Amniotic stem cell (primary cell): ENCODE measurements around the gene HK2.
A peak's percentile ranks its signal among the peaks of the same experiment; 100 is the strongest.
"Not testable (repeated sequence)": the region's sequence is repeated elsewhere in the genome, so short reads cannot be mapped to it uniquely, and the experiment has no call there.

Source experiments
- DNase-seq: peaks from one replicate; lab custom pipeline; 2025; lab: John Stamatoyannopoulos, UW

HK2 gene

DNA sequence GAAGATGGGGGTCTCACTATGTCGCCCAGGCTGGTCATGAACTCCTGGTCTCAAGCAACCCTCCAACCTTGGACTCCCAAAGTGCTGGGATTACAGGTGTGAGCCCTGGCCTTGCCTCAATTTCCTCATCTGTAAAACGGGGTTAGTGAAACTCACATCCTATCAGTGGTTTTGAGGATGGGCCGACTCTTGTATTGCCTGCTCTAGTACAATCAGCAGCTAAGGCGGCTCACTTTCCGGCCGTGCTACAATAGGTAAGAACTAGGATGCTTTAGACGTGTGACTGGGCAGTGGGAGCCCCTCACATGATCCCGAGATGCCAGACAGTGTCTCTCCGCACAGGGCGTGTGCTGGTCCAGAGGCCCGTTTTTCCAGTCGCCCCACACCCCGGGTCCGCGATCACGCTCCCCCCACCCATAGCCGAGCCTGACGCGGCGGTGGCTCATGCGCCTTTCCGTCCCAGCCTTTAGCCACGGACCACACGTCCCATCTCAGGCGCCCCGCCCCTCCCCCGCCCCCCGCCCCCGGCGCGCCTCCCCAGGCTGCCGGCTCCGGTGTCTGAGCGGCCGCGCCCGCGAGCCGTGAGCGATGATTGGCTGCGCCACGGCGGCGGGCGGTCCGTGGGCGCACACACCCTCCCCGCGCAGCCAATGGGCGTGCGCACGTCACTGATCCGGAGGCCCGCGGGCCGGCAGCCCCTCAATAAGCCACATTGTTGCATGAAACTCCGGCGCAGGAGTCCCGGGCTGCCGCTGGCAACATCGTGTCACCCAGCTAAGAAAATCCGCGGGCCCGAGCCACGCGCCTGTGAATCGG is at the start of gene HK2:
Gene HK2, plus strand, starts transcription at position 710 of the 816 bp plus-strand sequence. CDS start 454 bp downstream, outside the sequence.
- DNase-seq = peak; percentile 76

DNA sequence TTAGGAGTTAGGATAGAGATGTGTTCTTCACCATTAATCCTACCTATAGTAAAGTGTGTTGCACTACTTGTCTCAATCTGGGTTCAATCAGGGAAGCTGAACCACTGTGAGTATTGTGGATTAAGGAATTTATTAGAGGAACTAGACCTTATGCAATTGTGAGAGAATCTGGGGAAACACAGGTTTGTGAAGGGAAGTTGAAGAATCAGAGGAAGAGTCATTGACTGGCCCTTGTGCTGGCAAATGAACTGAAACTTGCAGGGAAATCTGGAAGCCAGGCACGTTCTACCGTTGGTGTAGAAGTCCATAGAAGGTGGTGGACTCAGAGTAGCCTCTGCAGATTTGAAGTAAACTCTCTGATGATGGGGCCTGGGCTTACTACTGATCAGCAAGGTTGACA is 44.7 kb upstream of the HK2 start:
- DNase-seq = no peak

DNA sequence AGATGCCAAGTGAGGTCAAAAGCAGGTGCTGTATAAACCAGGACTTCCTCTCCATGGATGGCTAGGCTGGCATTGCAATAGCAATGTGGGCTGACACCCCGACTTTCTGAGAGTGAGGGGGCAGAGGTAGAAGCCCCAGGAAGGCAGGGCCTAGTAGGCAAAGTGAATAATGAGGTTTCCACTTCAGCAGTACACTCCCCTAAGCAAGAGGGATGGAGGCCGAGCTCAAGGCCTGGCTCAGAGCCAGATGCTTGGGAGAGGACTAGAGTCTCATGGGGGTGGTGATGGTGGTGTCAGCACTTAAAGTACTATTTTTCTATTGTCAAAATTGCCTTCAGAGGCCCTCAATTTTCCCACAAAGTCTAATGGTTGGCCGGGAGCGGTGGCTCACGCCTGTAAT is 41.6 kb upstream of the HK2 start:
- DNase-seq = no peak

DNA sequence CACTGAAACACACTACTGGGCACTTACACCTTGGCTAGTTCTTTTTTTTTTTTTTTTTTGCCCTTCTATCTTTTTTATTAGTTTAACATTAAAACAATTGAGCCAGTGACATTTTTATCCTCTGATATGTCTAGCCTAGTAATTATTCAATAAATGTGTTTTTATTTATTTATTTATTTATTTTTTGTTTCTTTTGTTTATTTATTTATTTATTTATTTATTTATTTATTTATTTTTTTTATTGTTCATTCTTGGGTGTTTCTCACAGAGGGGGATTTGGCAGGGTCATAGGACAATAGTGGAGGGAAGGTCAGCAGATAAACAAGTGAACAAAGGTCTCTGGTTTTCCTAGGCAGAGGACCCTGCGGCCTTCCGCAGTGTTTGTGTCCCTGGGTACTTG is 39.0 kb upstream of the HK2 start:
- DNase-seq = not testable (repeated sequence)

DNA sequence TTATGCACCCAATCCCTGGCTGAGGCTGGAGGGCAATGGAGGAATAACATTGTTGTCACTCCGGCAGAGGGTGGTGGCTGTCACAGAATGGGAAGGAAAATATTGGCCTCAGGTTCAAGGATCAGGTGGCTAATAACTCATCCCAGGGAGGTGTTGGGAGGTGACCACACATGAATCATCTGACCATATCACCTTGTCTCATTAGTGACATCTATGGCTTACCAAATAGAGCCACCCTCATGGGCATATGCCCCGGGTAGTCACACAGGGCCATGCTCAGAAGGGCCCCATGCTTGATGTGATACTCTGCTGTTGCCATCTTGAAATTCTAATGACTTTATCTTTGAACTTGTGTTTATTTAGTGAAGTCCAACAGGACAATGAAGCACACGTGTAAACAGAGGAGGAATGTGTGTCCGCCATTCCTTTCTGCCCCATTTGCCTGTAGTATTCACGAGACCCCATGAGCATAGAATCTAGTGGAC is 27.5 kb upstream of the HK2 start:
- DNase-seq = no peak

DNA sequence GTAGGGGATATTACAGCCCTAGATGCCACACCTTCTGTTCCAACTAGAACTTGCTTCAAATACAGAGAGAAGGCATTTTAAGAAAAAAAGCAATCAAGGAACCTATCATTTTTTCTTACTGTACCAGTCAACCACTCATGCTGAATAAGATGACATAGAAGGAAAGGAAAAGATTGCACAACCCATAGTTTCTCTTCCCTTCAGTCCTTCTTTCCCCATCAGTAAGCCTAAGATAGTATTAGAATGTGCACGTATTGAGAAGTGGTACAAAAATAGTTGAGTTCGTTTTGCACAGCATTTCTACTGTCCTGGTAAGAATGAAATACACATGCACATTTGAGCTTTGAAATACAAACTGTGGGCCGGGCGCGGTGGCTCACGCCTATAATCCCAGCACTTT is 27.0 kb upstream of the HK2 start:
- DNase-seq = no peak

DNA sequence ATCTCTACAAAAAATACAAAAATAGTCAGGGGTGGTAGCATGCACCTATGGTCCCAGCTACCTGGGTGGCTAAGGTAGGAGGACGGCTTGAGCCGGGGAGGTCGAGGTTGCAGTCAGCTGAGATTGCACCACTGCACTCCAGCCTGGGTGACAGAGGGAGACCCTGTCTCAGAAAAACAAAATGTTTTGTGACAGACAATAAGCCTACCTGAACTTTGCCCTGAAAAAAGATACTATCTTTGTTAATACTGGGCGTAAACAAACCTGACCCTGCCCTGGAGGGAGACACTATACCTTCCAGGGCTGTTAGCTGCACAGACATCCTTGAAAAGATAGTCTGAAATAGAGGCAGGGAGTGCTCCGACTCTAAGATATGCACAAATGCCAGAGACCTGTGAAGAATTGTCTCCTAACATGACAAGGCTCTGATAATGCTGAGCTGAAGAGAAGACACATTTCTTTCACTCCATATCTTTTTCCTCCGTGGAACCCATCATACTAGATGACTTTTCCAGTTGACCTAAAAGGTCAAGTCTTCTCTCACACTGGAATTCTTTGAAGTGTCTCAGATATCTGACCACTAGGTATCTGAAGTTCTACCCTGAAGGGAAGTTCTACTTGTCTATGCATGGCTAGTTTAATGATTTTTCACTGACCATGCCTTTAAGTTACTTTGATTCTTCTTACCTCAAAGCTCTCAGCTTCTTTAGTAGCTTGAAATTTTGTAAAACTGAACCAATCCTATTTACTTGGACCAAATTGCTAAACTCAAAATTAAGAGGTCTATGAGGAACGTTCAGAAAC is 20.9 kb upstream of the HK2 start:
- no peak for DNase-seq

DNA sequence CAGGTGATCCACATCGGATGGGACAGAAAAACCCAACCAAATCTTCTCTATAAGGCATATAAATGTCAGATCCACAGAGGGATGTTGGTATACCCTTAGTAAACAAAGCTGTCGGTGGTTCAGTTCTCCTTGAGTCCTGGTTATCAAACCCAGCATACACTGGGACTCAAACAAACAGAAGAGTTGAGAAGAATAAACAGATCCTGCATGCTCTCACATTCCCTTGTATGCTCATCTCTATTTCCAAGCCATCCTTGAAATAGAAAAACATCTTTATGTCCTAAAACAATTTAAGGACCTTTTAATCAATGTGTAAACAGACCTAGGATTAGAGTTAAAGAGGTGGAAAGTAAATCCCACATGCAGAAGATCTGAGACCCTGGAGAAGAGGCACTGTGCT is 19.8 kb upstream of the HK2 start:
- no peak for DNase-seq

DNA sequence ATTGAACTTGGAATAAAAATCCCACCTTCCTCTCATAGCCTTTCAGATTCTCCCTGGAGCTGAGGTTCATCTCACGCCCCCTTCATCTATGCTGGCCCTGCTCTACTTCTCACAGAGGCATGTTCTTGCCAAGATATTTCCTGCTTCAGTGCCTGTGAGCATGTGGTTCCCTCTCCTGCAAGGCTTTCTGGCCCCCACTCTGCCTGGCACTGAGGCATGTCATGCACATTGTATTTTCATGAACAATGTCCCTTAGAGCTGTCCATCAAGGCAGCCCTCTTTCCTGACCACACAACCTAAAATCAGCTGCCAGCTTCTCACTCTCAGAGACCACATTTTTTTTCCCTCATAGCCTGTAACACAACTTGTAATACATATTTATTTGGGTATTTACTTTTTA is 18.0 kb upstream of the HK2 start:
- no peak for DNase-seq

DNA sequence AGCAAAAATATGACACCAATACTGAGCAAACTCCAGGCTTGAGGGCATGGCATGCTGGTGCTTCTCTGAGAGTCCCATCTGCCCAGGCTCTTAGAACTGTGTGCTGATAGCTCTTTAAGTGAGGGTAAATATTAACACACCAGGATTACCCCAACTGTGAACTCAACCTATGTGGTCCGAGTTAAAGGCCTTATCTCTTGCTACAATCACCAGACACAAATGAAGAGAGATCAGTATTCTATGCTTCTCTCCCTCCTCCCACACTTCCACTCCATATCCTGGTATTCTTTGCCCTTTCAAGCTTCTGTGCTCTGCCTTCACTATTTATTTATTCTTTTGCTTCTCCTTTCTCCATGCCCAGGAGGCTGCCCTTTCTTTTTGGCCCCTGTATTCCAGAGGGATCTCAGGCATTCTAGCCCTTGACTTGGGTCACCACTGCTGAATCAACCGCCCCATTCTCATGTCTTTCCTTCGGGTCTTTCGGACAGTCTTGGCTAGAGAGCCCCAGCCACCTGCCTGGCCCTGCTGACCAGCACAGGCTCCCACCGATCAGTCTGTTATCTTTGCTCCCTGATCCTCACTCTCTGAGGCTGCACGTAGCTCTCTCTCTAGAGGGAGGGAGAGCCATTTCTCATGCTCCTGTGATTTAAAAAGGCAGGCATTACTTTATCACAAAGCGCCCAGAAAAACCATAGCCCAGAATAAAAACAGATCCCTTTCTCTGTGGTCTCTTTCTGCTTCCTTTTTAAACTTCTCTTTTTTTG is 17.2 kb upstream of the HK2 start:
- DNase-seq = no peak

DNA sequence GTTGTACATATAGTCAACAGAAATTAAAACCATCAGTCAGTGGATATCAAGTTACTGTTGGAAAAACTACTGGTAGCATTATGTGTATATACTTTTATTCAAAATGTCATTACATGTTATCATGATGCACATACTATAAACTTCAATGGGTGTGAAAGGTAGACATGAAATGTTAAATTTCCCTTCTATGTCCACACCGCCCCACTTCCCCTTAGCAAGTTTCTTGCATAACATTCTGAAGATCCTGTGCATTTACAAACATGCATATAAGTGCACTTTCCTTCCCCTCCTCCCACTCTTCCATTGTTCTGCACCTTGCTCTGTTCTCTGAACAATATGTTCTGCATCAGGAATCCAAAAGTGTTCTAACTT is 16.6 kb upstream of the HK2 start:
- DNase-seq = no peak

DNA sequence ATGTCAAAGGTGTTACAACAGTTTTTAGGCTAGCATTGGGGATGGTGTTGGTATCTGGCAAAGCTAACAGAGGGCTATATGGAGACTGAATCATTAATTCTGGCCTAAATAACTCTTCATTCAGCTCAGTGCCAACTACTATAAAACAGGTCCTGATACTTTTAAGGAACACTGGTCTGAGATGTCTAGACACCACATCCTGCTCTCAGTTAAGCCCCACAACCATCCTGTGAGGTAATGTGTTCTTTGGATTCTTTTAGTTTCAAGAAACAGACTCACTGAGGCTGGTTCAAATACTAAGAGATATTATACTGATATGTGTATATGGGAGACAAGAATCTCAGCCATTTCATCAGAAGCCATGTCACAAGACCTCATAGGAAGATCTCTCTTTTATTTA is 14.2 kb upstream of the HK2 start:
- DNase-seq = no peak

DNA sequence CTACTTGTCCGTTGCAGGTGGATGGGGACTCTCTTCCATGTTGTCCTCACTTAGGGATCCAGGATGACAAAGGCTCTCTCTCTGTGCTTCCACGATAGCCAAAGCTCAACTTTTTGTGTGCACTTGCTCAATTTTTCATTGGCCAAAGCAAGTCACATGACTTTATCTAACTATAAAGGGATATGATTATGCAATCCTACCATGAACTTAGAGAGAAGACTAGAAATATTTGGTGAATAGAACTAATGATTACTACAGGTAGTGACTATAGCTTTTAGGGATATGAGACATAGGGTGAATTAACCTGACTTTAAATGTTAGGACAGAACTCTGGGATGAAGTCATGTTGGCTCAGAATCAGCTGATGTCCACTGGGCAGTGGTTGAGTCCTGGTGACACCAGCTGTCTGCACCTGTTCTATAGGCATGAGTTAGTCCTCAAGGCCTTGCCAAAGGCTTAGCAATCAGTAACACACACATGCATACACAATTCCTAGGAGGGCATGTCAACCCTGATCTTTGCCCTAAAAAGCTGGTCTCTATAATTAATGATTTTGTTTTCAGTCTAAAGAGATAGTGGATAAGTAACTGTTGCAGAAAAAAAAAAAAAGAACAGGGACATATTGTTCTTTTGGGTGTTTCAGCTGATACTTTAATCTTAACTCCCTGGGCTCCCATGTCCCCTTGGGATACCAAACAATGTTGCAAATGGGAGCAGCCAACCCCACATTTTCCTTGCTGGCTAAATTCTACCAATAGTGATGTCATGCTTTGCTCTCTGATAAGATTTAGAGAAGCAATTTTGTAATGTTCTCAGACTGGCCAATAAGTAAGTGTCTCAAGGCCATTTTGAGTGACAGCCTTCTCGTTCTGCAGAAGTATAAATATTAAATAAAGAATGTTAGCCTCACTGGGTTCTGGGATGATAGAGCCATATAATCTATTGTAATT is 12.5 kb upstream of the HK2 start:
- no peak for DNase-seq

DNA sequence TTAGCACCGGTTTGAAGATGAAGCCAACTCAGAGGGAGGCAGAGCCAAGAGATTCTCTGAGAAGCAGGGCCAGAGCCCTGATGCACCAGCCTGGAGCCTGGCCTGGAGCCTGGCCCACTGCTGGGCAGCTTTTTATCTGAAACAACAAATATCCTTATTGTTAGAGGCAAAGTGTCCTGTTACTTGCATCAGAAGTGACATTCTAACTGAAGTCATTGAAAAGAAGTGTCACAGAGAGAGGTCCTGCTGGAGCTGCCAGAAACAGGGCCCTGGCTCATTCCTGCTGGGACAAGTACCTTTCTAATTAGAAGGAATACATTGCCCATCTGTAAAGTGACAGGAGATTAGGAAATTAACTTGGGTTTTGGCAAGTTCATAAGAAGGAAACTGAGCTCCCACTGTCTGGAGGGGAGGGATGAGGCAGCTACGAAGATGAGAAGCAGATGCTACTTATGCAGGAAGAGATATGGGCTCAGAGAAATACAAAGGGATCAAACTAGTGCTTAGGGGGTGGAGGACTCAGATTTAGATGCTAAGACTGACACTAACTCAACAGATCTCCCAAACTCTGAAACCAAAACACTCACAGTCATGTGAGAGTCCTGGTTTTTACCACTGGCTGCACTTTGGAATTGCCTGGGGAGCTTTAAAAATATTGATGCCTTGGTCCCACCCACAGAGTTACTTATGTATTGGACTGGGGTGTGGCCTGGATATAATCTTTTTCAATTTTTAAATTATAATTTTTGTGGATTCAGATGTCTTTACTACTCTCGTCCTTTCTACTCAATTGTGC is 11.0 kb upstream of the HK2 start:
- no peak for DNase-seq

DNA sequence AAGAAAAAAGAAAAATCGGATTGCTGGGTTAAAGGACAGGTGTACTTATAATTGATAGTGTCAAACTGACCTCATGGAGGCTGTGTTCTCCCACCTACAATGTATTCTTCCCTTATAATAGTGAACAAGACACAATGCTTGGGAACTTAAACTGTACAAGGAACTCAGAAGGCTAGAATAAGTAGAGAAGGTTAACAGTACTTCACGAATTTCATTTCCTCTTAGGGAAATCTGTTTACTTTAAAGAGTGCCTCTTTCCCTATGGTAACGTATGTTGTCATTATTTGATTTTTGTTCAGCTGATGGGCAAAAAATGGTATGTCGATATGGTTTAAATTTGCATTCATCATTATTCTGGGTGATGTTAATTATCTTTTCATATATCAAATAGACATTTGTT is 9.2 kb upstream of the HK2 start:
- DNase-seq = no peak

DNA sequence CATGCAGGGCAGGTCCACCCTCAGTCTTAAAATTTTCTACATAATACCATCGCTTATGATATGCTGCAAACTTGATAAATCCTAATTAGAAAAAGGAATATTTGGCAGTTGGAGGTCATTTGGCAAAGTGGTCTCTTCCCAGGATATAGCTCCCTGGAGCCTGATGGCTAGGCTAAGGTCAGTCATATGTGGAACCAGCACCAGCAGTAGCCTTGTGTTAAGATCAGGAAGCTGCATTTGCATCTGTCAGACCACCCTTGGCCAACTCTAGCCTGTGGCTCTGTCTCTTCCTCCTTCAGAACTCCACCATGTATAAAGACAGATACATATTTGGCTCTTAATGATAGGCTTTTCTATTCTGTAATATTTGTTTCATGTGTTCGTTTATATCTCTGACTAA is 5.4 kb upstream of the HK2 start:
- DNase-seq = no peak

DNA sequence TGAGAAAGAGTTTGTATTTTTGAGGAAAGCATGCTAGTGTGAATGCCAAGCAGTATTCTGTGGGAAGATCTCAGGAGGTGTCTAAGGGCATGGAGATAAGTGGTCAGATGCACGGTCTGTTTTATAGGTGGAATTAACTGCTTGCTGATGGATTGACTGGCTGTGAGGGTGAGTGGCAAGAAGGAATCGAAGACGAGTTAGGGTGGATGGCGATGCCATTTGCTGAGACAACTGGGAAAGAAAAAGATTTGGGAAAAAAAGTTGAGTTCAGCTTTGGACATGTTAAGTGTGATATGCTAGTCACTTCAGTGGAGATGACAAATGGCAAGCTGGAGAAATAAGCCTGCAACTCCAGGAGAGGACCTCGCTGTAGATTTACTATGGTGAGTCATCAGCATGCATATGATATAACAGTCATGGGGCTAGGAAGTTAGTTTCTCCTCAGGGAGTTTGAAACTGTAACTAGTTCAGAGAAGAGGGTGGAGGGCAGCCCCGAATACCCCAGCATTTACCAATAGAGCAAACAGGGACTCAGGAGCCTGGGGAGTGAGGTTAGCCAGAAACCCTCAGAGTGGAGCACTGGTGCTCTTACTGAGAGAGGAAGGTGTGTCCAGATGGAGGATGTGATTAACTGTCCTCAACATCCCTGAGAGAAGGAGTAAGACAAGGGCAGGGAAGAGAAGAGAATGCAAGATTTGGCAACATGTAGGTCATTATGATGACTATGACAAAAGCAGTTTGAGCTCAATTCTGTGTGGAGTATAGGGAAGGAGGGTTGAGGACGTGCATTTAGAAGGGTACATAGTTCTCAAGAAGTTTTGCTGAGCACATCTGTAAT is 2.0 kb upstream of the HK2 start:
- no peak for DNase-seq

DNA sequence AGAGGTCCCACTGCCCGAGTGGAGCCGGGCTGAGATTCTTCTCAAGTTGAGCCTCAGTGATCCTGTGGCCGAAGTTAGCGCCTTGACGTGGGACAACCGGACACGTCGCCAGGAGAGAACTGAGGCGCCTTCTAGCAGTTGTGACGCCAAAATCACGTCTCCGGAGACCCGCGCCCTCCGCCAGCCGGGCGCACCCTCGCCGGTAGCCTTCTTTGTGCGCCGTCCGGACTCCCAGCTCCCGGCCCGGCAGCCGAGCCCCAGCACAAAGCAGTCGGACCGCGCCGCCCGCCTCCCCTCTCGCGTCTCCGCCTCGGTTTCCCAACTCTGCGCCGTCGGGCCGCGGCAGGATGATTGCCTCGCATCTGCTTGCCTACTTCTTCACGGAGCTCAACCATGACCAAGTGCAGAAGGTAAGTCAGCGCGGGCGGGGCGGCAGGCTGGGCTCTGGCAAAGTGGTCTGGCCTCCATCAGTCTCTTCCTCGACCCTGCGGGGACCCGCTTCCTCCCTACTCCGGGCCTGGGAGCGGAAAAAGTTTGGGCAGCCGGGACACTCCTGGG is 386 bp downstream of the HK2 start:
- DNase-seq = not testable (repeated sequence)
